GM12865 (cell line): ENCODE measurements around the gene KIRREL3.

Experiments used
- DNase-seq: peaks from one replicate; pipeline ENCODE4 v3.0.0; 2010; ENCODE audit warnings: low read depth
- H3K4me3 ChIP-seq: 2 replicates; pipeline ENCODE4 v1.5.1; 2011; ENCODE audit warnings: mild to moderate bottlenecking, low read depth, low read length, control low read depth
- TF ChIP-seq, protein P1 (sequence below): IDR thresholded peaks from 2 replicates; pipeline ENCODE4 v1.5.1; 2011; ENCODE audit warnings: low read length, control low read depth, low read depth, inconsistent platforms; ENCODE audit not compliant: insufficient read depth; ENCODE audit errors: missing control alignments

Gene KIRREL3

DNA sequence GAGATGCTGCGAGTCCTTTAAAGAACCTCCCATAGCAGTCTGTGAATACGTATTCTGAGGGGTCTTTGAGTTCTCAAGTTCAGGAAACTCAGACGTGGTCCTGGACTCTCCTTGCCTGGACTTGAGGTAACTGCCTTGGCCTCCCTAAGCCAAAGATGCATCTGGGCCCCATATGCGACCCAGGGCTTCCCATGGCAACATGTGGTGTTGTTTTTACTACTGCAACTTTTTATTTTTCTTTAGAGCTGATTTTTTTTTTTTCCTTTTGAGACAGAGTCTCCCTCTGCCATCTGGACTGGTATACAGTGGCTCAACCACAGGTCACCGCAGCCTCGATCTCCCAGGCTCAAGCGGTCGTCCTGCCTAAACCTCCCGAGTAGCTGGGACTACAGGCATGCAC, 324.0 kb downstream of the KIRREL3 start:
- no peak for DNase-seq
- TF ChIP-seq, protein P1, sequence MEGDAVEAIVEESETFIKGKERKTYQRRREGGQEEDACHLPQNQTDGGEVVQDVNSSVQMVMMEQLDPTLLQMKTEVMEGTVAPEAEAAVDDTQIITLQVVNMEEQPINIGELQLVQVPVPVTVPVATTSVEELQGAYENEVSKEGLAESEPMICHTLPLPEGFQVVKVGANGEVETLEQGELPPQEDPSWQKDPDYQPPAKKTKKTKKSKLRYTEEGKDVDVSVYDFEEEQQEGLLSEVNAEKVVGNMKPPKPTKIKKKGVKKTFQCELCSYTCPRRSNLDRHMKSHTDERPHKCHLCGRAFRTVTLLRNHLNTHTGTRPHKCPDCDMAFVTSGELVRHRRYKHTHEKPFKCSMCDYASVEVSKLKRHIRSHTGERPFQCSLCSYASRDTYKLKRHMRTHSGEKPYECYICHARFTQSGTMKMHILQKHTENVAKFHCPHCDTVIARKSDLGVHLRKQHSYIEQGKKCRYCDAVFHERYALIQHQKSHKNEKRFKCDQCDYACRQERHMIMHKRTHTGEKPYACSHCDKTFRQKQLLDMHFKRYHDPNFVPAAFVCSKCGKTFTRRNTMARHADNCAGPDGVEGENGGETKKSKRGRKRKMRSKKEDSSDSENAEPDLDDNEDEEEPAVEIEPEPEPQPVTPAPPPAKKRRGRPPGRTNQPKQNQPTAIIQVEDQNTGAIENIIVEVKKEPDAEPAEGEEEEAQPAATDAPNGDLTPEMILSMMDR: no peak
- no peak overlapping the region for H3K4me3 ChIP-seq

- no peak overlapping the region for H3K4me3 ChIP-seq
- TF ChIP-seq, protein P1: no peak
- DNase-seq: no peak
Measured at GRCh38 chr11:126673319-126673718, 327.3 kb downstream of the KIRREL3 start.

GRCh38 chr11:126669416-126669815, 331.2 kb downstream of the KIRREL3 start:
- H3K4me3 ChIP-seq: no peak overlapping the region
- TF ChIP-seq, protein P1: no peak
- no peak for DNase-seq

GRCh38 chr11:126664643-126665042, 335.9 kb downstream of the KIRREL3 start:
- H3K4me3 ChIP-seq: no peak overlapping the region
- TF ChIP-seq, protein P1: no peak
- DNase-seq: no peak

- no peak for DNase-seq
- TF ChIP-seq, protein P1: no peak
- H3K4me3 ChIP-seq: no peak overlapping the region
Measured at GRCh38 chr11:126663749-126664592, 336.6 kb downstream of the KIRREL3 start.

DNA sequence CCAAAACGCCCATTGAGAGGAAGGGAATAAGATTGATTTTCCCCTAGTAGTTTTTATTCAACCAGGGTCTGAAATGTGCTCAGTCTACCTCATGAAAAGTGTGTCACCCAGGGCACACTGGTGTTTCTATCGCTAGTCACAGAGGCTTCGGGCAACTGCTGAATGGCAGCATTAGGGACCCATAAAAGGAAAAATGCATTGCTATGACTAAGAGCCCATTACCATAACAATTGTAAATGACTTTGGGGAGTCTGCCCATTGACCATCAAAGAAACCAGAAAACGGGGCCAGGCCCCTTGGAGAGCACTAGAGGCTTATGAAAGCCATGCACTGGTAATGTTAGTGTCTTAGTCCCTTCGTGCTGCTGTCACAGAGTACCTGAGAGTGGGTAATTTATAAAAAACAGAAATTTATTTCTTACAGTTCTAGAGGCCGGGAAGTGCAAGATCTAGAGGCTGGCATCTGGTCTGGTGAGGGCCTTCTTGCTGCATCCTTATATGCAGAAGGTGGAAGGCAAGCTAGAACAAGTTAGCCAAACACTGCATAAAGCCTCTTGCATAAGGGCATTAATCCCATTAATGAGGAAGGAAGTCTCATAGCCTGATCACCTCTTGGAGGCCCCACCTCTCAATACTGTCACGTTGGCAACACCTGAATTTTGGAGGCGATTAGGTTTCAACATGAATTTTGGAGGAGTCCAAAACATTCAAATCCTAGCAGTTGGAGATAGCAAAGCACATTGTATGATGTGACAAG, 338.4 kb downstream of the KIRREL3 start:
- TF ChIP-seq, protein P1: no peak
- DNase-seq: no peak

More for the DNA sequence above, 338.4 kb downstream of the KIRREL3 start:
- H3K4me3 ChIP-seq: no peak overlapping the region
